Glutamatergic neuron (in vitro differentiated cells): ENCODE results near the gene CSF3. TPM values are rescaled to one million over a fixed set of nuclear protein-coding genes. Genes with fewer than 3 reads are reported as not detected.

Experiments
- DNase-seq: peaks from one replicate; pipeline ENCODE4 v3.0.0; 2022
- H3K27ac Mint-ChIP-seq: one replicate; pipeline ENCODE4 v1.8.0; 2020; ENCODE audit warnings: mild to moderate bottlenecking, mixed read lengths, inconsistent platforms; ENCODE audit not compliant: unreplicated experiment
- H3K27me3 Mint-ChIP-seq: one replicate; pipeline ENCODE4 v1.8.0; 2020; ENCODE audit warnings: mild to moderate bottlenecking, moderate library complexity, mixed read lengths, inconsistent platforms; ENCODE audit not compliant: unreplicated experiment
- H3K36me3 Mint-ChIP-seq: one replicate; pipeline ENCODE4 v1.8.0; 2020; ENCODE audit warnings: mild to moderate bottlenecking, mixed read lengths, inconsistent platforms; ENCODE audit not compliant: unreplicated experiment
- H3K4me1 Mint-ChIP-seq: one replicate; pipeline ENCODE4 v1.8.0; 2020; ENCODE audit warnings: mild to moderate bottlenecking, low read depth, mixed read lengths, inconsistent platforms; ENCODE audit not compliant: unreplicated experiment
- H3K4me3 Mint-ChIP-seq: one replicate; pipeline ENCODE4 v1.8.0; 2020; ENCODE audit warnings: mild to moderate bottlenecking, mixed read lengths, inconsistent platforms; ENCODE audit not compliant: unreplicated experiment
- H3K9me3 Mint-ChIP-seq: one replicate; pipeline ENCODE4 v1.8.0; 2020; ENCODE audit warnings: mild to moderate bottlenecking, moderate library complexity, mixed read lengths, inconsistent platforms; ENCODE audit not compliant: unreplicated experiment
- CTCF ChIP-seq: fragments of 200-600 bp; sonication (generic); IDR thresholded peaks from one replicate; pipeline ENCODE4 v1.5.0; 2021; ENCODE audit not compliant: partially characterized antibody, unreplicated experiment
- total RNA-seq: library from RNA; stranded (reverse); fragmentation: NEBNext Ultra II Directional; extraction: Animal tissue kit (Norgen Biotek cat#: 25700); gene quantifications from one replicate; pipeline ENCODE4 v1.2.1, GENCODE V29; 2021; ENCODE audit not compliant: unreplicated experiment

The CSF3 gene
- total RNA-seq, 1 donor from 2014 or later: not detected

GRCh38 chr17:40058865-40059264 lies 43.6 kb downstream of the CSF3 start:
- no peak overlapping the region for H3K27ac Mint-ChIP-seq
- H3K9me3 Mint-ChIP-seq: peaks cover 5% of the 10 kb centered on the region
- H3K36me3 Mint-ChIP-seq: no peaks in the 10 kb centered on the region
- peaks cover 10% of the 10 kb centered on the region for H3K27me3 Mint-ChIP-seq
- TF ChIP-seq CTCF: no peak
- no peak overlapping the region for H3K4me3 Mint-ChIP-seq
- no peak for DNase-seq
- H3K4me1 Mint-ChIP-seq: peaks cover 17% of the 10 kb centered on the region

- H3K4me1 Mint-ChIP-seq: peaks cover 23% of the 10 kb centered on the region
- H3K4me3 Mint-ChIP-seq: no peak overlapping the region
- no peak overlapping the region for H3K27ac Mint-ChIP-seq
Observed at GRCh38 chr17:40059729-40060475, 44.7 kb downstream of the CSF3 start.

GRCh38 chr17:40060887-40061608 lies 45.8 kb downstream of the CSF3 start:
- Mint-ChIP-seq H3K27me3 (peaks cover 9% of the 10 kb centered on the region), H3K36me3 (no peaks in the 10 kb centered on the region), H3K9me3 (peaks cover 4% of the 10 kb centered on the region), H3K27ac (peak overlapping the region; percentile 68), H3K4me3 (peak overlapping the region; percentile 25), H3K4me1 (peaks cover 27% of the 10 kb centered on the region)
- TF ChIP-seq CTCF: no peak
- DNase-seq: no peak

More at GRCh38 chr17:40059729-40060475, 44.7 kb downstream of the CSF3 start:
- no peaks in the 10 kb centered on the region for H3K36me3 Mint-ChIP-seq
- no peak for TF ChIP-seq CTCF
- H3K9me3 Mint-ChIP-seq: peaks cover 4% of the 10 kb centered on the region
- peaks cover 7% of the 10 kb centered on the region for H3K27me3 Mint-ChIP-seq
- no peak for DNase-seq

GRCh38 chr17:40061609-40062038 lies 46.4 kb downstream of the CSF3 start:
- H3K4me1 Mint-ChIP-seq: peaks cover 27% of the 10 kb centered on the region
- peak overlapping the region; percentile 89 for H3K4me3 Mint-ChIP-seq
- H3K9me3 Mint-ChIP-seq: peaks cover 4% of the 10 kb centered on the region
- H3K27me3 Mint-ChIP-seq: peaks cover 9% of the 10 kb centered on the region
- no peak for DNase-seq
- H3K36me3 Mint-ChIP-seq: no peaks in the 10 kb centered on the region
- no peak for TF ChIP-seq CTCF
- peak overlapping the region; percentile 52 for H3K27ac Mint-ChIP-seq
